RPMI7951 (cell line): ENCODE results near the gene ARL2BP. TPM values are rescaled to one million over a fixed set of nuclear protein-coding genes. Genes with fewer than 3 reads are reported as not detected.
A peak's percentile ranks its signal among the peaks of the same experiment; 100 is the strongest.
"Not testable (repeated sequence)": the region's sequence is repeated elsewhere in the genome, so short reads cannot be mapped to it uniquely, and the experiment has no call there.

Experiments
- DNase-seq: peaks from one replicate; pipeline ENCODE4 v3.0.0-alpha.2; 2012; ENCODE audit warnings: low read depth
- total RNA-seq: library from RNA; depleted of rRNA; stranded (reverse); fragments of >200 nt; shearing (Covaris generic); gene quantifications from 2 replicates; pipeline ENCODE4 v1.2.3, GENCODE V29; 2014; rRNA removed

The ARL2BP gene
- 120 and 134 TPM in 2 replicates for total RNA-seq

DNA sequence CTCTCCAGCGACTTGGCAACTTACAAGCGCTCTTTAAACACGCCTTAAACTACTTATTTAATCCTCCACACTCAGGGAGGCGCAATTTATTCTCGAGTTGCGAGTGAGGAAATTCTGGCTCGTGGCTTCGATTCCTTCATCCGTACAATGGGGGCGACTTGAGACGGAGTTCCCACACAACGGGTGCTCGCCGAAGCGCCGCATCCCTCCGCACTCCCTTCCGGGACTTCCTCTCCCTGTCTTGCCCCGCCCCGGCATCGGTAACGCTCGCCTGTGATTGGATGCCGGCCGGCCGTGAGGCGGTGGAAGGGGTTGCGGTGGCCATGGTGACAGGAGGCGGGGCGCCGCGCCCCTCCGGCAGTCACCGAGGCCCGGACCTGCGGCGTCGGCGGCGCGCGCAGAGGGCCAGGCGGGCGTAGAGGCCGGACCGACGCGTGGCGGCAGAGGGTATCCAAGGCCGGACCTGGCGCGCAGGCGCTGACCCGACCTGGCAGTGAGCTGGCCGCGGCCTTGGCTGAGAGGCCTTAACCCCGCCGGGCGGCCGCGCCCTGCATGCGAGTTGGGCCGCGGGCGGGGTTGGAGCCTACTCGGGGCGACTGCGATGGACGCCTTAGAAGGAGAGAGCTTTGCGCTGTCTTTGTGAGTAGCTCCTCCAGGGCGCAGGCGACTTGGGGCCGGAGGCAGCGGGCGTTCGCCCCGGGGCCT, at the start of gene ARL2BP:
Gene ARL2BP (plus strand): TSS at position 493 of the 705 bp plus-strand sequence. CDS start 109 bp downstream, at position 602.
- peak; percentile 97 for DNase-seq

DNA sequence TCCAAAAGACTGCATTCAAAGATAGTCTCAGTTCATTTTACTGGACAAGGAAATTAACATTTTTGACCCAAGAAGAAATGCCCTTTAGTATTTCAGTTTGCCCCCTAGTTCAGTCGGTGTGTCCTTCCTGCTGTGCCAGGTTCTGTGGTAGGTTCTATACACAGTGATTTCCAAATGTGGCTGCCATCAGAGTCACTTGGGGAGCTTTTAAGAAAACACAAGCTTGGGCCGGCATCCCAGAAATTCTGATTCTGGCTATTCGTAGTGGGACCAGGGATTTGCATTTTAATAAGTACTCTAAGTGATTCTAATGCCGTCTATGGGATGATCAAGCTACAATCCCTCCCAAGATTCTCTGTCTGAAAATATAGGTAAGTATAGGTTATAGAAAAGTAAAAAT, 48.8 kb upstream of the ARL2BP start:
- DNase-seq, result no peak

DNA sequence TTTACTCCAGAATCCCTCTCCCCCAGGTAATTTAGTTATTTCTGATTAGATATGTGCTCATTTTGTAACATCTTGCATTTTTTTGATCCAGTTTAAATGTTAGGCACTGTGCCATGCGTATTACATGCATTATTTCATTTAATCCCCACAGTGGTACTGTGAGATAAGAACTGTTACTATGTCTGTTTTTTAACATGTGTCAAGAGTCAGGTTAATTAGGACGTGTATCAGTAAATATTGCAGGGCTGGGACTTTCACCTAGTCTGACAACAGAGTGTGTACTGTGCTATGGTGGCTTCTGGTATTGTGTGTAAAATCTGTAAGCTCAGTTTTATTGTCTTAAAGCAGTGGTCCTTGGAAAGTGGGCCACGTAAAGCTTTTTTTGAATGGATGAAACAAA, 48.3 kb upstream of the ARL2BP start:
- DNase-seq, result no peak

DNA sequence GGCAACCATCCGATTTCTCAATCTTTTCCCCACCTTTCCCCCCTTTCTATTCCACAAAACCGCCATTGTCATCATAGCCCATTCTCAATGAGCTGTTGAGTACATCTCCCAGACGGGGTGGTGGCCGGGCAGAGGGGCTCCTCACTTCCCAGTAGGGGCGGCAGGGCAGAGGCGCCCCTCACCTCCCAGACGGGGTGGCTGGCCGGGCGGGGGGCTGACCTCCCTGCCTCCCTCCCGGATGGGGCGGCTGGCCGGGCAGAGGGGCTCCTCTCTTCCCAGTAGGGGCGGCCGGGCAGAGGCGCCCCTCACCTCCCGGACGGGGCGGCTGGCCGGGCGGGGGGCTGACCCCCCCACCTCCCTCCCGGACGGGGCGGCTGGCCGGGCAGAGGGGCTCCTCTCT, 44.7 kb upstream of the ARL2BP start:
- not testable (repeated sequence) for DNase-seq

DNA sequence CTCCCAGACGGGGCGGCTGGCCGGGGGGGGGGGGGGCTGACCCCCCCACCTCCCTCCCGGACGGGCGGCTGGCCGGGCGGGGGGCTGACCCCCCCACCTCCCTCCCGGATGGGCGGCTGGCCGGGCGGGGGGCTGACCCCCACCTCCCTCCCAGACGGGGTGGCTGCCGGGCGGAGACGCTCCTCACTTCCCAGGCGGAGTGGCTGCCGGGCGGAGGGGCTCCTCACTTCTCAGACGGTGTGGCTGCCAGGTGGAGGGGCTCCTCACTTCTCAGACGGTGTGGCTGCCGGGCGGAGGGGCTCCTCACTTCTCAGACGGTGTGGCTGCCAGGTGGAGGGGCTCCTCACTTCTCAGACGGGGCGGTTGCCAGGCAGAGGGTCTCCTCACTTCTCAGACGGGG, 44.1 kb upstream of the ARL2BP start:
- not testable (repeated sequence) for DNase-seq

DNA sequence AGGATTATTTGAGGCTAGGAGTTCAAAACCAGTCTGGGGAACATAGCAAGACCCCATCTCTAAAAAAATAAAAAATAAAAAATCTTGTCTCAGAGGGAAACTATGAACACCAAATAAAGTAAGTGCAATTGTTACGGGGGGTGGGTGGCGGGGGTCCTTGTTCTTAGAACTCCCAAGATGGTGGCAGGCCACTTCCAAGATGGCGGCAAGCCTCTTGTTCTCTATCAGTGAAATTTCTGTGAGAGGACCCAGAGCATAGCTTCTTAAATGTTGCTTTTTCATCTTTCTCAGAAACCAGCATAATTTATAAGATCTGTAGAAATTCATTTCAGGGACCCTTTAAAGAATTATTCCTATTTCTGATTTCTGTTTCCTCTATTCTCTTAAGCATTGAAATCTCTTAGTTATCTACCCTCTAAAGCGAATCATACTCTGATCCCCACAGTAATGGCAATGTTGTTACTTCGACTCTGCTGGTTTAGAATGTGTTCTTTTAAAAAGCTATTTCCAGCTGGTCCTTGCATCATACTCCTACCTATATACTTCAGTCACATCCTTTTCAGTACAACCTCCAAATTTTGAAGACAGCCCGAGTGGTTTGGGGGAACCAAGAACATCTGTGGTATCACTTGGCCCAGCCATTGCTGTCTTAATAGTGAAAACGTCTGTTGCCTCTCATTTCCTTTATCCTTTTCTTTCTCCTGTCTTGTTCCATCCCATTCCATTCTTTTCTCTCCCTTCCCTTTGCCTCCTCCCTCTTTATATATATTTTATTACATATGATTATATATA, 42.8 kb upstream of the ARL2BP start:
- no peak for DNase-seq

DNA sequence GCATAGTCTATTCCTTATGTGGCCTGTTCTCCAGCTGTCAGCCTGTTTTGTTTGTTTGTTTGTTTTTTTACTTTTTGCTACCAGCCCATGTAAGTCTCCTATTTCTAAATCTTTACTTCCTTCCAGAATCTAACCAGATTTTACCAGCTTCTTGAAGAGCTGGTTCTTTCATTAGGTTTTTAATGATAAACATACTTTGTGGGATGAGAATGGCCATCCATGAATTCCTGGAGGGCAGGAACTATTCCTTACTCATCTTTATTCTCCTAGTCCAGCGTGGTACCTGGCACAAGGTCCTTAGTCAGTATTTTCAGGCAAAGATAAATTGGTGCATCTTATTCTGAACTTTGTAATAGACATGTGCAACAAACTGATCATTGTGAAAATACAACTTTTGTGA, 41.6 kb upstream of the ARL2BP start:
- no peak for DNase-seq

DNA sequence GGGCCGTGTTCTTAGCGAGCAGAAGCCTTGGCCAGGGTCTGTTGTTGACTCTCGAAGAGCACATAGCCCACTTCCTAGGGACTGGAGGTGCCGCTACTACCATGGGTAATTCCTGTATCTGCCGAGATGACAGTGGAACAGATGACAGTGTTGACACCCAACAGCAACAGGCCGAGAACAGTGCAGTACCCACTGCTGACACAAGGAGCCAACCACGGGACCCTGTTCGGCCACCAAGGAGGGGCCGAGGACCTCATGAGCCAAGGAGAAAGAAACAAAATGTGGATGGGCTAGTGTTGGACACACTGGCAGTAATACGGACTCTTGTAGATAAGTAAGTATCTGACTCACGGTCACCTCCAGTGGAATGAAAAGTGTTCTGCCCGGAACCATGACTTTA, 40.4 kb upstream of the ARL2BP start:
- no peak for DNase-seq

DNA sequence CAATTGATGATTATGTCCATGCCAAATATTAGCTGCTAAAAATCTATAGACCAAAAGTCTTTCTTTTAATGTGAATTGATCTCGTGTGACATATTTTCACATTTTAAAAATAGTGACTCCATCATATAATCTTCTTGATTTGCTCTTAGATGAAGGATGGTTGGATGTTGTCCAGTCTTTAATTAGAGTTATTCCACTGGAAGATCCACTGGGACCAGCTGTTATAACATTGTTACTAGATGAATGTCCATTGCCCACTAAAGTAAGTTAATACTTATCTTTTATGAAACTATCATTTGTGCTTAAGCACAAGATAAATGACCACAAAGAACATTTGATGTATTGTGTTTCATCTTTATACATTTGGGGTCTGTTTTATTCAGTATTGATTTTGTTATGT, 36.1 kb upstream of the ARL2BP start:
- no peak for DNase-seq

DNA sequence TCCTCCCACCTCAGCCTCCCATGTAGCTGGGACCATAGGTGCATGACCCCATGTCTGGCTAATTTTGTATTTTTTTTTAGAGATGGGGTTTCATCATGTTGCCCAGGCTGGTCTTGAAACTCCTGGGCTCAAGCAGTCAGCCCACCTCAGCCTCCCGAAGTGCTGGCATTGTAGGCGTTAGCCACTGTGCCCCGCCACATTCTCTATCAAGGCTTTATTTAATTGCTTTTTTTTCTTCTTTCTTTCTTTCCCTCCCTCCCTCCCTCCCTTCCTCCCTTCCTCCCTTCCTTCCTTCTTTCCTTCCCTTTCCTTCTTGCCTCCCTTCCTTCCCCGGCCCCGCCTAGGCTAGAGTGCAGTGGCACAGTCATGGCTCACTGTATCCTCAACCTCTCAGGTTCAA, 35.3 kb upstream of the ARL2BP start:
- no peak for DNase-seq

DNA sequence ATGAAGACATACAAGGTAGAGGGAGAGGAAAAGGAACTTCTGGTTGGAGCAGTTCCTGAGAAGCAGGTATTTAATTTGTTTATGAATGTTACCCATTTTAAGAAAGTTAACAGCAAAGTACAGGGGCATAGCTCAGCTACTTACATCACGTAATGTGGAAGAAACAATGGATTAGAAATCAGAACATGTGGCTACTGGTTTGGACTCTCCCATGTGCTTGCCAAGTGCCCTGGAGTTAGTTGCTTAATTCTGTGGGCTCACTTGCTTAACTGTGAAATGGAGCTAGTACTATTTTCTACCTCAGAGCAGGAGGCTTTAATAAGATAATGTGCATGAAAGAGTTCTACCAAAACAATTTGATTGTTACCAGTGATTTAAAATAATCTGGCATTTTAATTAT, 31.6 kb upstream of the ARL2BP start:
- no peak for DNase-seq

DNA sequence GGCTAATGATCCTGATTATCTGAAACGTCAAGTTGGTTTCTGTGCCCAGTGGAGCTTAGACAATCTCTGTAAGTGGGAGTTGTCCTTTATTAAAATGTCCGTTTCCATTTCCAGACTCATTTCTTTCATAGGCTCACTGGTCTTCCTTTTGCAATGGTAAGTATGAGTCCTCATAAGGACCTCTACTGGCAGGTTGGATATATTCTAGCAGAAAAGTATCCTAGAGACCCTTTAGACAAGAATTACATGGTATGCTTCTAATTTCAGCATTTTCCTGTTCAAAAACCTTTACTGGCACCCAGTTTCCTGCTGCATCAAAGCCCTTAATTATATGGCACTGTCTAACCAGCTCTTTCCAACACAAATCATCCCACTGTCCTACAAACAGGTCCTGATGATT, 28.1 kb upstream of the ARL2BP start:
- no peak for DNase-seq

DNA sequence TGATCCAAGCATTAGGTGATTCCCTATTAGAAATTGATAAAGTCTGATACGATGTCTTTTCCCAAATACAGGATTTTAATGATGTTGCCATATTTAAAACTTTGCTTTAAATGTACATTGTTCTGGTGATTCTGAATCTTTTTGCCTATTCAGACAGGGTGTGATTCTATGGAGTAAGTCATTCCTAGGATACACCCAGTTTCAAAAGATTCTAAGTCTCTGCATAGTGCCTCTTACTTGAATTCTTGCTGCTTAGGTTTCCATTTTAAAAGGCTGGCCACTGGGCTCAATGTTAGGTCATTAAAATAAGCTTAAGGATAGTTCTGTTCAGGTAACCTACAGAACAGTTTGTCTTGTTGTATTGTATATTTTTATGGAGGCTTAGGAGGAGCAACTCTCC, 22.0 kb upstream of the ARL2BP start:
- DNase-seq, result no peak

DNA sequence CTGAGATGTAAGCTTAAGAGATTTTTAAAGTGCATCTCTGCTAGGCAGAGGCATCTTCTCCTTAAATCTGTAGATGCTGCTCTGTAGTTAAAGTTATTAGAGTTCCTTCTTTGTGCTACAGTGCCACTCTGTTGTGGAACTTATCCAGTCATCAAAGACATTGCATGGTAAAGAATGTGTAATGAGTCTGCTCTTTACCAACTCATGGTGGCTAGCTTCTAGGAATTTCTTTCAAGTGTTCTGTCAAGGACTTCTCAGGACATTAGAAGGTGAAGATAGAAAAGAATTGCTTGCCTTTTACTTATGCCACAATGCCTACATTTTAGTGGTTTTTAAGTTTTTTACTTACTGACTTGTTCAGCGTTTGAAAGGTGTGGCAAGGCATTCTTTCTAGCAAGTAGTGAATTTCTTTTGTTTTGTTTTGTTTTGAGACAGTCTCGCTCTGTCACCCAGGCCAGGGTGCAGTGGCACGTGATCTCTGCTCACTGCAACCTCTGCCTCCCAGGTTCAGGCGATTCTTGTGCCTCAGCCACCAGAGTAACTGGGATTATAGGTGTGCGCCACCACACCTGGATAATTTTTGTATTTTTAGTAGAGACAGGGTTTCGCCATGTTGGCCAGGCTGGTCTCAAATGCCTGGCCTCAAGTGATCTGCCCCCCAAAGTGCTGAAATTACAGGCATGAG, 20.3 kb upstream of the ARL2BP start:
- DNase-seq, result no peak

DNA sequence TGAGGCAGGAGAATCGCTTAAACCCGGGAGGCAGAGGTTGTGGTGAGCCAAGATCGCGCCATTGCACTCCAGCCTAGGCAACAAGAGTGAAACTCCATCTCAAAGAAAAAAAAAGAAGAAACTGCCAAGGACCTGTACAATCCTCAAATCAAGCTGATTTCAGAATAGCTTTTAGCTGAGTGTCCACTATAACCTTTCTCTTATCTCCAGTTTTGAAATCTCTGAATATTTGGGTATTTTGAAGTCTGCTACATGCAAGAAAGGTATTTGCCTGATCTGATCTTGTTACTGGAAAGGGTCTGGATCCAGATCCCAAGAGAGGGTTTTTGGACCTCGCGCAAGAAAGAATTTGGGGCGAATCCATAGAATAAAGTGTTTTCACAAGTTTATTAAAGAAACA, 19.1 kb upstream of the ARL2BP start:
- DNase-seq, result no peak

DNA sequence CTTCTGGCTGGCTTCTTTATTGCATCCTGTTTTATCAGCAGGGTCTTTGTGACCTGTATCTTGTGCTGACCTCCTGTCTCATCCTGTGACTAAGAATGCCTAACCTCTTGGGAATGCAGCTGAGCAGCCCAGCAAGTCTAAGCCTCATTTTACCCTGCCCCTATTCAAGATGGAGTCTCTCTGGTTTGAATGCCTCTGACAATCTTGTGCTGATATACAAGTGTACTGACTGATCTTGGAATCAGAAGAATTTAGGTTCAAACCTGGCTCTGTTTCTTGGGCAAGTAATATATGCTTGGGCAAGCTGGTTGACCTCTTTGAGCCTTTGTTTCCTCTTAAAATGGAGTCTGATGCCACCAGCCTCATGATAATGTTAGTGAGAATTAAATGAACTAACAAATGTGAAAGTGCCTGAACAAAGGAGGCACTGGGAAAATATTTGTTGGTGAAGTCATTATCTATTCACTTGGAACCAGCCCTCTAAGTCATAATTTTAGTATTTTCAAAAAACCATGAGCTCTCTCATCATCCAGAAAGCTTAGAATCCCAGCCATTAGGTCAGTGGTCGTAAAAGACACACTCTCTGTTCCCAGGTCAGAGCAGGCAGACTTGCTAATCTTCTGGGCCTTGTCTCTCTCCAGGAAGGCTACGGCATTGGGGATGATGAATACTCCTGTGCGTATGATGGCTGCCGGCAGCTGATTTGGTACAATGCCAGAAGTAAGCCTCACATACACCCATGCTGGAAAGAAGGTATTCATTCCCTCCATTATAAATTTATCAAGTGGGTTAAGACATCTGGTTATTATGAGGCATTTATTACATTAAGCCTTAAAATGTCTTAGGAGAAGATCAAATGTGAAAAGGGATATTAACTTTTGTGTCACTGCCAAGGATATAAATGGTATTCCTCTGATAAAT, 18.1 kb upstream of the ARL2BP start:
- no peak for DNase-seq

DNA sequence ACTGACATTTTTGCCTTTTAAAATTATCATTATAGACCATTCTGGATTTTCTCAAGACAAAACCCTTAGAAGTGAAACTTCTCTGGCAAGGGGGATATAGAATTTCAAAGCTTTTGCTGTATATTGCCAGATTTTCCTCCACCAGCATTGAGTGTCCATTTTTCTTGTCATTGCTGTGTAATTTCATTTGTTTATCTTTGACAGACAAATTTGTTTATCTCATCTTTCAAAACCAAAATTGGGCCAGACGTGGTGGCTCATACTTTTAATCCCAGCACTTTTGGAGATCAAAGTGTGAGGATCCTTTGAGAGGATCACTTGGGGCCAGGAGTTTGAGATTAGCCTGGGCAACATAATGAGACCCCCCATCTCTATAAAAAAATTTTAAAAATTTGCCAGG, 16.0 kb upstream of the ARL2BP start:
- DNase-seq, result no peak

DNA sequence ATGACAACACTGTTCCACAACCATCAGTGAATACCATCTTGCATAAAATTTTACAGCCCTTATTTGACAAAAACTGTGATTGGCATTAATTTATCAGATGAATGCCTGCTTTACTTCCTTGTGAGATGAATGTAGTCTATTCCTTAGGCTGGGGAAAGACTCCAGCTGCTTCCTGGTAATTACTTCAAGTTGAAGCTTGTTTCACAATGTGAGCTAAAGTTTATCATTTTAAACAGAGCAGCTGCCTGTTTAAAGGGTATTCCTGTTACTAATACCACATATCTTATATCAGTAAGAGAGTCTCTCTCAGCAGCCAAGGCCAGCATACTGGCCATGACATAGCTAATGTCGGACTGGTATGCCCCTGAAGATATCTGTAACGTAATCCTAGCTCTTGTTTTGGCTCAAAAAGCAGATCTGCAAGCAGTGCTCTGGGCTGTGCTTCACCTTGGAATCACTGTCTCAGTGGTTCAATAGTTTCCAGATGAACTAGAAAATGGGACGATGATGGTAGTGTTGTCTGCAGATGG, 13.2 kb upstream of the ARL2BP start:
- DNase-seq, result no peak

DNA sequence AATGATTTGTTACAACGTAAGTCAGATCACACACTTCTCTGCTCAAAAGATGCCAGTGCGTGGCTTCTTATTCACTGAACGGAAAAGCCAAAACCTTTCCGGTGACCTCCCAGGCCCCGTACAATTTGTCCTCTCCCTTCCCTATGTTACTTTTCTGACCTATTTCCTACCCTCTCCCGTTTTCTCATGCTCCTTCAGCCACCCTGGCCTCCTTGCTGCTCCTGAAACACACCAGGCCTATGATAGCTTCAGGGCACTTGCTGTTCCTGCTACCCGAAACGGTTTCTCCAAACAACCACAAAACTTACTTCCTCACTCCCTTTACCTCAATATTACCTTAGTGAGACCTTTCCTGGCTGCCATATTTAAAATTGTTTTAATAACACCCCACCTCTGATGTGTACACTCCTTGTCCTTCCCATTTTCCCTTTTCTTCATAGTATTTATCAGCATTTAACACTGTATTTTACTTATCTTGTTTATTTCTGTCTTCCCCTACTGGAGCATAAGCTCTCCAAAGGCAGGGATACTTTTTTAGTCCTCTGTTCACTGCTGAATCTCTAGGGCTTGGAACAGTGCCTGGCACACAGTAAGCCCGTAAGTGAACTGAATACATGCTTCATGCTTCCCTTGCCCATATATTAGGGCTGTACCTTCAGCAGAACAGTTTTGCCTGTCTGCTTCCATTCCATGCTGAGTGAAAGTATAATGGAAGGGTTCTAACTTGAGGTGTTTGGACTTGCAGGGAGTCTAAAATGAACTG, 10.9 kb upstream of the ARL2BP start:
- DNase-seq, result no peak

DNA sequence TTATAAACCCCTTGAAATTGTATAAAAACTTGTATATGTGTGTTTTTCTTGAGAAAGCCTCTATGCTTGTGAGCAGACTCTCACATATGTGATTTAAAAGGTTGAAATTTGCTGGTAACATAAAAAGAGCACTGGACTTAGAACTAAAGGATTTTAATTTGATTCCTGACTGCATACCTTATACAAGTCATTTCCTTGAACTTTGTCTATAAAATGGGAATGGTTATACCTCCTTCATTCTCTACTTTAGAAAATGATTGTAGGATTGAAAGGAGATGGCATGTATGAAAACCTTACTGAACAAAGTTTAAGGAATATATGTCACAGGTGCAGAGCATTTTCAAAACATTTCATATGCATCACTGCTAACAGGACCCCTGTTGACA, 10.4 kb upstream of the ARL2BP start:
- no peak for DNase-seq
